GM18868 (cell line): Measurements from ENCODE around the gene MTRF1L.

Source experiments
- ATAC-seq: cut with Tn5 transposase; IDR thresholded peaks from one replicate; pipeline ENCODE4 v1.9.1; 2021; ENCODE audit warnings: mild to moderate bottlenecking, moderate library complexity; ENCODE audit not compliant: unreplicated experiment

MTRF1L gene

GRCh38 chr6:153002613-153003365 lies at the start of gene MTRF1L:
Gene MTRF1L, minus strand, starts transcription at chr6:153002709. Its CDS starts 24 bp downstream, at chr6:153002685.
- ATAC-seq = peak; percentile 88

- ATAC-seq = no peak
Measured at GRCh38 chr6:153051801-153052200, 49.3 kb upstream of the MTRF1L start.

- ATAC-seq = no peak
Measured at GRCh38 chr6:153048631-153049030, 46.1 kb upstream of the MTRF1L start.

- no peak for ATAC-seq
Measured at GRCh38 chr6:153047386-153047785, 44.9 kb upstream of the MTRF1L start.

- no peak for ATAC-seq
Measured at GRCh38 chr6:153045271-153045670, 42.8 kb upstream of the MTRF1L start.

GRCh38 chr6:153044295-153044694 lies 41.8 kb upstream of the MTRF1L start:
- ATAC-seq = no peak

GRCh38 chr6:153043719-153044118 lies 41.2 kb upstream of the MTRF1L start:
- ATAC-seq = no peak

- no peak for ATAC-seq
Measured at GRCh38 chr6:153038378-153039057, 36.0 kb upstream of the MTRF1L start.

GRCh38 chr6:153034139-153034538 lies 31.6 kb upstream of the MTRF1L start:
- ATAC-seq = no peak

GRCh38 chr6:153032255-153032882 lies 29.9 kb upstream of the MTRF1L start:
- ATAC-seq = no peak

GRCh38 chr6:153031335-153031955 lies 28.9 kb upstream of the MTRF1L start:
- ATAC-seq = no peak

- no peak for ATAC-seq
Measured at GRCh38 chr6:153028963-153029362, 26.5 kb upstream of the MTRF1L start.

- no peak for ATAC-seq
Measured at GRCh38 chr6:153028286-153028685, 25.8 kb upstream of the MTRF1L start.

- no peak for ATAC-seq
Measured at GRCh38 chr6:153027480-153027879, 25.0 kb upstream of the MTRF1L start.

- ATAC-seq = no peak
Measured at GRCh38 chr6:153024709-153025017, 22.2 kb upstream of the MTRF1L start.

GRCh38 chr6:153023977-153024708 lies 21.6 kb upstream of the MTRF1L start:
- ATAC-seq = peak; percentile 99

GRCh38 chr6:153018355-153018754 lies 15.8 kb upstream of the MTRF1L start:
- ATAC-seq = no peak

GRCh38 chr6:153016846-153017245 lies 14.3 kb upstream of the MTRF1L start:
- no peak for ATAC-seq

- no peak for ATAC-seq
Measured at GRCh38 chr6:153015094-153015640, 12.7 kb upstream of the MTRF1L start.

- ATAC-seq = no peak
Measured at GRCh38 chr6:153013438-153013837, 10.9 kb upstream of the MTRF1L start.

- no peak for ATAC-seq
Measured at GRCh38 chr6:153012856-153013255, 10.3 kb upstream of the MTRF1L start.
